ENCODE measurements around the gene KLF16.

Gene KLF16

DNA sequence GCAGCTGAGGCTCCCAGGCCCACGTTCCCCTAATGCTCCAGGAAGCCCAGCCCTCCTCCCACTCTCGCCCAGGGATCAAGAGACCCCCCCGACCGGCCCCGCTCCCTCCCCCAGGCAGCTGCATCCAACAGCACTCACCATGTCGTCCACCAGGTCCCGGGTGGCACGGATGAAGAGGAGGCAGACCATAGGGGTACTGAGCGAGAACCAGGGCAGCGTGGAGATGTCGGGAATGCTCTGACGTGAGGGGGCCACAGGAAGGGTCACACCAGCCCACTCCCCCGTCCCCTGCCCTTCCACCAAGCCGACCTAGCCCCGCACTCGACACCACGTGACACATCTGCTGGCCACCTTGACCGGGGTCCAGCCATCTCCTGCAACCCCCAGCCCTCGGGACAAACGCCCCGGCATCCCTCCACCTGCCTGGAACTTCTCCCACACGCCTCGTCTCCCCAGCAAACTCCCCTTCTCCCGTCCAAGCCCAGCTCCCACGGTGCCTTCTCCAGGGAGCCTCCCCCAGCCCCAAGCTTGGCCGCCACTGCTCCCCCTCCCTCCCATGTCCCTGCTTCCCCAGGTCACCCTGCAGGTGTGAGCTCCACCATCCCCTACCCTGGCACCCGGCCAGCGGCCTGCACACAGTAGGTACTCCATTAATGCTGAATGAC lies 56.2 kb downstream of the KLF16 start:
- DNase-seq (ENCODE audit: low spot score) = no peak

DNA sequence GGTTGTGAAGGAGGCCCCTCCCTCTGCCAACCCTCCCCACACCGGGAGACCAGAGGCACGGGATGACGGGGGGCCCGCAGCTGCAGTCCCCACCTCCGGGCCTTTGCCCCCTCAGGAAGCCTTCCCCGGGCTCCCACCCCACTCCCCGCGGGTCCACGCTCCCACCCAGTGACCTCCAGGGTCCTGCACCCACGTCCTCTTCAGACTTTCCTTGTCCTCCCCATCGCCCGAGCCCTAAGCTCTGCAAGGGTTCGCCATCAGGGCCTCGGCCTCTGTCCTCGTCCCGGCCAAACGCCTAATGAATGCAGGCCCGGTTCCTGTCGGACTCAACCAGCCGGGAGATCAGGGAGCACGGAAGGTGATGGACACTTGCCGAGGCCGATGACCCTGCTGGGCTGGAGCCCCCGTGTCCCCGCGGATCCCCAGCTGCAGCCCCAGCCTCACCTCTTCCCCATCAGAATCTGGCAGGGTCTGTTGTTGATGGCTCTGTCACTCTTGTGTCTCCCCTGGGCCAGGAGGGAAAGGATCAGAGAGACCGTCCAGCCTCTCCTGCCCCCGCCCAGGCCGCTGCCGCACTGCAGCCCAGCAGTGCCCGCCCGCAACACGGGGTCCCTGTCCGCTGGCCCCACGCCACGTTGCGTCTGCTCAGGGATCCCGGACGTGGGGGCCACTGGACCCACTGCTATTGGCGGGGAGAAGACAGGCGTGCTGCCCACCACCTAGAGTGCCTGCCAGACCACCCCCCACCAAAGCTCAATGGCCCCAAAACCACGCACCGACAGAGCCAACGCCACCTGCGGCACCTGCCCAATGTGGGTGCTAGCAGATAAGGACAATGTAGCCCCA lies 57.0 kb downstream of the KLF16 start:
- no peak for DNase-seq (ENCODE audit: low spot score)

- DNase-seq (ENCODE audit: low spot score) = no peak
These were observed 57.8 kb downstream of the KLF16 start for GRCh38 chr19:1805401-1806183.

- DNase-seq (ENCODE audit: low spot score) = no peak
These were observed 58.5 kb downstream of the KLF16 start for GRCh38 chr19:1804858-1805257.
